ENCODE results near the gene ESPNL.
"Not testable (repeated sequence)": the region's sequence is repeated elsewhere in the genome, so short reads cannot be mapped to it uniquely, and the experiment has no call there.

Gene ESPNL, protein sequence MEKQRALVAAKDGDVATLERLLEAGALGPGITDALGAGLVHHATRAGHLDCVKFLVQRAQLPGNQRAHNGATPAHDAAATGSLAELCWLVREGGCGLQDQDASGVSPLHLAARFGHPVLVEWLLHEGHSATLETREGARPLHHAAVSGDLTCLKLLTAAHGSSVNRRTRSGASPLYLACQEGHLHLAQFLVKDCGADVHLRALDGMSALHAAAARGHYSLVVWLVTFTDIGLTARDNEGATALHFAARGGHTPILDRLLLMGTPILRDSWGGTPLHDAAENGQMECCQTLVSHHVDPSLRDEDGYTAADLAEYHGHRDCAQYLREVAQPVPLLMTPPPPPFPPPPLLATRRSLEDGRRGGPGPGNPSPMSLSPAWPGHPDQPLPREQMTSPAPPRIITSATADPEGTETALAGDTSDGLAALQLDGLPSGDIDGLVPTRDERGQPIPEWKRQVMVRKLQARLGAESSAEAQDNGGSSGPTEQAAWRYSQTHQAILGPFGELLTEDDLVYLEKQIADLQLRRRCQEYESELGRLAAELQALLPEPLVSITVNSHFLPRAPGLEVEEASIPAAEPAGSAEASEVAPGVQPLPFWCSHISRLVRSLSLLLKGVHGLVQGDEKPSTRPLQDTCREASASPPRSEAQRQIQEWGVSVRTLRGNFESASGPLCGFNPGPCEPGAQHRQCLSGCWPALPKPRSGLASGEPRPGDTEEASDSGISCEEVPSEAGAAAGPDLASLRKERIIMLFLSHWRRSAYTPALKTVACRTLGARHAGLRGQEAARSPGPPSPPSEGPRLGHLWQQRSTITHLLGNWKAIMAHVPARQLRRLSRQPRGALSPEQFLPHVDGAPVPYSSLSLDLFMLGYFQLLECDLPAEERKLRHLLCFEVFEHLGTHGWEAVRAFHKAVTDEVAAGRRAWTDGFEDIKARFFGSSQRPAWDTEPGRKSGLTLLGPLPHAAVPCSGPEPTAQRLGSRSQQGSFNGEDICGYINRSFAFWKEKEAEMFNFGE

GRCh38 chr2:238100049-238100820 is at the start of gene ESPNL:
Gene ESPNL, plus strand, starts transcription at chr2:238100340. Its CDS starts 80 bp downstream, at chr2:238100420.
- in situ Hi-C loops (cut with HindIII; ENCODE audit: low sequenced_read_pairs), result no loop called here

DNA sequence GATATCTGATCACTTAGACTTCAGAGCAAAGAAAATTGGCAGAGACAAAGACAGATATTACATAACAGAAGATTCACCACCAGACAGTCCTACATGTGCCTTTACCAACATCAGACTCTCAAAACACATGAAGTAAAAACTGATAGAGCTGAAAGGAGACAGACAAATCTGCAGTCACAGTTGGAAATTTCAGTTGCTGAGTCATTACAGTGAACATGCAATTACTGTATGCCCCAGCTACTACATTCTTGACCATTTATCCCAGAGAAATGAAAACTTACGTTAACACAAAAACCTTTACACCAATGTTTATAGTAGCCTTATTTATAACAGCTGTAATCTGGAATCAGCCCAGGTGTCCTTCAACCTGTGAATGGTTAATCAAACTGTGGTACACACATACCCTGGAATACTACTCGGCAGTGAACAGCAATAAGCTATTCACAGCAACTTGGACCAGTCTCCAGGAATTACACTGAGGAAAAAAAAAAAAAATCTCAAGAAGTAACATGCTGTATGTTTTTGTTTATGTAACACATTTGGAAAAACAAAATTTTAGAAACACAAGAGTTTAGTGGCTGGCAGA is 46.9 kb upstream of the ESPNL start:
- in situ Hi-C loops (cut with HindIII; ENCODE audit: low sequenced_read_pairs), result no loop called here

DNA sequence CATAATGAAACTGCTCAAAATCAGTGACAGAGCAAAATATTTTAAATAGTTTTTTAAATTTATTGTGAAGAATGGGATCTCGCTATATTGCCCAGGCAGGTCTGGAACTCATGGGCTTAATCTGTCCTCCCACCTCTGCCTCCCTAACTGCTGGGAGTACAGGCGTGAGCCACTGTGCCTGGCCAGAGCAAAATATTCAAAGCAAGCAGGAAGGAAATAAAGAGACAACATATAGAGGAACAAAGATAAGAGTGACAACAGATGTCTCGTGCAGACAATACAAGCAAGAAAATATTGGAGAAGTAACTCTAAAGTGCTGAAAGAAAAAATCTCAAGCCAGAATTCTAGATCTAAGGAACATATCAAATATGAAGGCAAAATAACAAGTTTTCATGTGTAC is 44.3 kb upstream of the ESPNL start:
- in situ Hi-C loops (cut with HindIII; ENCODE audit: low sequenced_read_pairs), result no loop called here

- in situ Hi-C loops (cut with HindIII; ENCODE audit: low sequenced_read_pairs), result not testable (repeated sequence)
These were observed 42.2 kb upstream of the ESPNL start for GRCh38 chr2:238057696-238058575.

- in situ Hi-C loops (cut with HindIII; ENCODE audit: low sequenced_read_pairs), result no loop called here
These were observed 40.6 kb upstream of the ESPNL start for GRCh38 chr2:238059505-238059904.

- in situ Hi-C loops (cut with HindIII; ENCODE audit: low sequenced_read_pairs), result no loop called here
These were observed 40.0 kb upstream of the ESPNL start for GRCh38 chr2:238060096-238060541.

DNA sequence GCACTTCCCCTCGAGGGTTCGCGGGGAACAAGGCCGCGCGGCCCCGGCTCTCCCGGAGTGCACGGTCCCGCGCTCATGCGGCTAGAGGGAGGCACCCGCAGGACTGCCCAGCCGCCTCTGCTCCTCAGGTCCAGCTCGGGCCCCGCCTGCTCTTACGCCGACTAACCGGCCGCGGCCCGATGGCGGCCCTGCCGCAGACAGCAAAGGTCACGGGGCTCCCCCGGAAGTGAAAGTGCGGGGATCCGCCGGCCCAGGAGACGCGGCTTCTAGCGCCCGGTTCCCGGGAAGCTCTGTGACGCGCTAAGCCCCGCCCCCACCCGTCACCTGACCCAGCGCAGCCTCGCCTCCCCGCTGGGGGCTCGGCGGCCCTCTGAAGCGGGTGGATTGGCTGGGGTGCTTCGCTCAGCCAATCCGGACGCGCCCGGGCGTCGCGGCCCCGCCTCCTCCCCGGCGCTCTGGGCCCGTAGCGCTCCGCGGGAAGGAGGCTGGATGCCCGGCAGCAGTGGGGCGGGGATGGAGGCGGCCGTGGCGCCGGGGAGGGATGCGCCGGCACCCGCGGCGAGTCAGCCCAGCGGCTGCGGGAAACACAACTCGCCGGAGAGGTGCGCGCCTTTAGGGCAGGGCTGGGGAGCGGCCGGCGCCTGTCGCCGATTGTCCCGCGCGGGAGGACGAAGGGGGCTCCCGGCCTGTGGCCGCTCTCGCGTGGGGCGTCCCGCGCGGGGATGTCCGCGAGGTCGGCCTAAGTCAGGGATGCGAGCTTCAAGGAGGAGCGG is 39.4 kb upstream of the ESPNL start, which contains the start of gene SCLY:
Gene SCLY (plus strand): TSS at position 460 of the 773 bp plus-strand sequence. CDS start 54 bp downstream, at position 514.
- in situ Hi-C loops (cut with HindIII; ENCODE audit: low sequenced_read_pairs), result no loop called here

GRCh38 chr2:238061315-238062202 is 38.6 kb upstream of the ESPNL start:
- in situ Hi-C loops (cut with HindIII; ENCODE audit: low sequenced_read_pairs), result no loop called here

DNA sequence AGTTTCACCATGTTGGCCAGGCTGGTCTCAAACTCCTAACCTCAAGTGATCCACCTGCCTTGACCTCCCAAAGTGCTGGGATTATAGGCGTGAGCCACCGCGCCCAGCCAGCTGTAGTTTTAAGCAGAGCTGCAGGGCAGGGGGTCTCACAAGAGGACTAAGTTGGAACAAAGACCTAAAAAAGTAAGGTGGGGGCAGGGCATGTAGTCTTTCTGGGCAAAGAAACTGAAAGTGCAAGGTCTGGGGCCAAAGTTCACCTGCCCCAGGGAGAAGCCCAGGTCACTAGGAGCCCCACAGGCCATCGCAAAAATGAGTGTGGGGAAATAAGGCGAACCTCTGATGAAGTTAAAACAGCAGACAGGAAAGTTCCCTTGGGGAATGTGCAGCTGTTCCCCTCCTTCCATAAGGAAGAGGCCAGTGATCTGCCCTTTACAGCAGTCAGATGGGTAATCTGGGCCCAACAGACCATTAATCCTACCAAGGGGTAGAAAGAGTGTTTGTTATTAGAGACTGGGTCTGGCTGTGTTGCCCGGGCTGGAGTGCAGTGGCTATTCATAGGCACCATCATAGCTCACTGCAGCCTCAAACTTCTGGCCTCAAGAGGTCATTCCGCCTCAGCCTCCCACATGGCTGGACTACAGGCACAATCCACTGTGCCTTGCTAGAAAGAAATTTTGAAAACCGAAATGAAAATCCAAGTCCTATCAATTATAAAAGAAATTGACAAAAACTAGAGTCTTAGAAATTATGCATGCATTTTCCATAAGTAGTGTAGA is 36.5 kb upstream of the ESPNL start:
- in situ Hi-C loops (cut with HindIII; ENCODE audit: low sequenced_read_pairs), result no loop called here

DNA sequence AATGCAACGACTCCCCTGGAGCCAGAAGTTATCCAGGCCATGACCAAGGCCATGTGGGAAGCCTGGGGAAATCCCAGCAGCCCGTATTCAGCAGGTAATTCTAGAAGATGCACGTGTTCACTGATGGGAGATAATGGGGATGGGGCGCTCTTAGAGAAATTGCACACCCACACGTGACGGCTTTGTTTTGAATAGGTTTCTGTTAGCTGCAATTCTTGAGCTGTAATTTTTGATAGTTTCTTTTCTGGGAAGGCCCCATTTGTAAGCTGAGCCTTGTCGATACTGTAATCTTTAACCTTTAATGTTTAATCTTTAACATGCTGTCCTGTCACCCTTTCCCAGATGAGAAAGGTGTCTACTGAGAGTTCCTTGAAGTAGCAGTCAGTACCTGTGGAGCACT is 35.8 kb upstream of the ESPNL start:
- in situ Hi-C loops (cut with HindIII; ENCODE audit: low sequenced_read_pairs), result no loop called here

DNA sequence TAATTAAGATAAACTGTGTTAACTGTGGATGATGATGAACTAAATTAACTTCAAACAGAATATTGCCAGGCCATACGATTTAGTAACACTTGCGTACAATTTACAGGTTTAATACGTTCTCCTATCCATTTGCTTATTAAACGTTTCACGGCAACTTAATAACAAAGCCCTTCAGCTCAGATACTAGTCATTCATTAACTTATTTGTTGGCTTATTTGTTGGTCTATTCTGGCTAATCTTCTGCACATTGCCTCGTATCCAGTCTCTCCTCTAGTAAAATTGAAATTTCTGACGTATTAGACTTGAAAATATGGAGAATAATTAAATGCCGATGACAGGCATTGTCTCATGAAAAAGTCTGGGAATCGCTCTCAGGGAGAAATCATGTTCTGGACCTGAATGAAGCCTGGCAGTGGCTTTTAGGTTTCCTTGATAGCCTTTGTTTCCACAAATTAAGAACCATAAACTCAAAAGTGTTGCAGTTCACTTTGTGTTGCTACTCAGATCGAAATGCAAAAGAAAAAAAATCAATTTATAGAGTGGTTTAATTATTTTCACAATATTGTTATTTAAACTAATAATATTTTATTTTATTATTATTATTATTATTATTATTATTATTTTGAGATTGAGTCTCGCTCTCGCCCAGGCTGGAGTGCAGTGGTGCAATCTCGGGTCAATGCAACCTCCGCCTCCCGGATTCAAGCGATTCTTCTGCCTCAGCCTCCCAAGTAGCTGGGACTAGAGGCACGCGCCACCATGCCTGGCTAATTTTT is 34.9 kb upstream of the ESPNL start:
- in situ Hi-C loops (cut with HindIII; ENCODE audit: low sequenced_read_pairs), result no loop called here

DNA sequence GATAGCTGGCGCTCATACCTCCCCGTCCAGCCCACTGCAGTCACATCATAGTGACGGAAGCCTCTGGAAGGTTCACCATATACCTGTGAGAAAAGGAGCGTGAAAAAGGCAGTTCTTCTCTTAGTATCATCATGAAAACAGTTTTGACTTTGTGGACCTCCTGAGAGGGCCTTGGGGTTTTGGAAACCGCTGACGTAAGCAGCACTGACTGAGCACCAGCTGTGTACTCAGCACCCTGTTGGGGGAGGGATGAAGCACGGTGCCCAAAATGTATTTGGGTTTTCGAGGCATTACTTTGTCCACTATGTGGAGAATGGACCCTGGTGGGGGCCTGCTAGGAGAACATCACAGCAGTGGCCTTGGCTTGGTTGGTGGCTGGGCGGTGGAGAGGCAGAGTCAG is 33.9 kb upstream of the ESPNL start:
- in situ Hi-C loops (cut with HindIII; ENCODE audit: low sequenced_read_pairs), result no loop called here

DNA sequence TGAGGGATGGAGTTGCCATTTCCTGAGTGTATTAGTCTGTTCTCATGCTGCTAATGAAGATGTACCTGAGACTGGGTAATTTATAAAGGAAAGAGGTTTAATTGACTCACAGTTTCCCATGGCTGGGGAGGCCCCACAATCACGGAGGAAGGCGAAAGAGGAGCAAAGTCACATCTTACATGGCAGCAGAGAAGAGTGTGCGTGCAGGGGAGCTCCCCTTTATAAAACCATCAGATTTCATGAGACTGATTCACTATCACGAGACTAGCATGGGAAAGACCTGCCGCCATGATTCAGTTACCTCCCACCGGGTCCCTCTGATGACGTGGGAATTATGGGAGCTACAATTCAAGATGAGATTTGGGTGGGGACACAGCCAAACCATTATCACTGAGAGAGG is 33.4 kb upstream of the ESPNL start:
- in situ Hi-C loops (cut with HindIII; ENCODE audit: low sequenced_read_pairs), result not testable (repeated sequence)

DNA sequence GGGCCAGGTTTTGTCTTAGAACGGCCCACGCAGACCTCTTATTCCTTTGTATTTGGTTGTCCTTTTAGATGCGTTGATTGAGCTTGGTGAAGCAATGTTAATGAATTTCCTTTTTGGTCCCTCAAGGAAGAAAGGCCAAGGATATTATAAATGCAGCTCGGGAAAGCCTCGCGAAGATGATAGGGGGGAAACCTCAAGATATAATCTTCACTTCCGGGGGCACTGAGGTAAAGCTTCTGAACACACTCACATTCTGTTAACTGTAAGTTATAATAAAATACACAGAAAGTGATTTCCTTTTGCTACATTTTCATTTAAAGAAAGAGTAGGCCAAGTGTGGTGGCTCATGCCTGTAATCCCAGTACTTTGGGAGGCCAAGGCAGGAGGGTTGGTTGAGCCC is 32.2 kb upstream of the ESPNL start:
- in situ Hi-C loops (cut with HindIII; ENCODE audit: low sequenced_read_pairs), result no loop called here

DNA sequence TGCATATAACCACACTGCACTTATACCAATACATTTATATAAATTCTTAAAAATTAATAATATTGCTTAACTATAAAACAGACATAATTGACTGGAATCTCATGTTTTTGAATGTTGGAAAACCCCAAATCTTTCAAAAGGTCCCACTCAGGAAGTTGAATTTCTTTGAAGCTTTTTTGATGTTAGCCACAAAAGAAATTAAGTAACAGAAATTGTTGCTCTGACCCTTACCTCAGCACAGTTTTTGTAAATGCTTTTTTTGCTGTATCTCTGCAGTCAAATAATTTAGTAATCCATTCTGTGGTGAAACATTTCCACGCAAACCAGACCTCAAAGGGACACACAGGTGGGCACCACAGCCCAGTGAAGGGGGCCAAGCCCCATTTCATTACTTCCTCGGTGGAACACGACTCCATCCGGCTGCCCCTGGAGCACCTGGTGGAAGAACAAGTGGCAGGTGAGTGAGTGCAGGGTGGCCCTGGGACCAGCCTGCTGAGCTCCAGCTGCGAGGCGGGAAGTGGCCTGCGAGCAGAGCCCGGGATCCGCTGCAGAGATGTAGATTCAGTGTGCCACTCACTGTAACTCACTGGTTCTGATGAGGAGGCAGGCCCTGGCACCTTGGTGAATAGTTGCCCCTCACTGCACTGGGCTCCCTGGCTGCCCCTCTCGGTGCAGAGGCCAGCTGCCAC is 31.0 kb upstream of the ESPNL start:
- in situ Hi-C loops (cut with HindIII; ENCODE audit: low sequenced_read_pairs), result no loop called here

DNA sequence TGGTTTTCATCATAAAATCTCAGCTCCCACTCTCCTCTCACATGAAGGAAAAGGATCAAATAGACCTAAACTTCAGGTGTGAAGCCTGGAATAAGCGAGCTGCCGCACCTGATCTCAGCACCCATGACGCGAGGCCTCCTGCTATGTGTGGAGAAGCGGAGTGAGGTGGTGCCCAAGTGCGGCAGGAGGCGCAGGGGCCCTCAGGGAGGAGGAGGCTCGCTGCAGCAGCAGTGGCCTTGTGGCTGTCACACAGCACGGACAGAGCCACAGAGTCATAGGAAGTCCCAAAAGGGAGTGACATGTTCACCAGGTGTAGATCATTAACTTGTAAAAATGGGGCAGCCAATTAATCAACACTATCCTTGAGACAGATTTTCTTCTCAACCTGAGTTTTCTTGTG is 30.3 kb upstream of the ESPNL start:
- in situ Hi-C loops (cut with HindIII; ENCODE audit: low sequenced_read_pairs), result no loop called here

All from DLD1 (cell line).